Ishikawa (cell line): ENCODE results near the gene ZDHHC11.

ENCODE experiments used
- CEBPB ChIP-seq: IDR thresholded peaks from 2 replicates; pipeline ENCODE4 v1.6.1; 2012
- CREB1 ChIP-seq: IDR thresholded peaks from 2 replicates; pipeline ENCODE4 v1.6.1; 2012; ENCODE audit warnings: low read depth
- EP300 ChIP-seq: IDR thresholded peaks from 2 replicates; pipeline ENCODE4 v1.6.1; 2012; ENCODE audit warnings: borderline replicate concordance
- FOXM1 ChIP-seq: IDR thresholded peaks from 2 replicates; pipeline ENCODE4 v1.6.1; 2012; ENCODE audit warnings: low read depth, borderline replicate concordance
- RAD21 ChIP-seq: IDR thresholded peaks from 2 replicates; pipeline ENCODE4 v1.6.1; 2012; ENCODE audit warnings: low read depth
- REST ChIP-seq: IDR thresholded peaks from 2 replicates; pipeline ENCODE4 v1.6.1; 2012; ENCODE audit warnings: low read depth, mild to moderate bottlenecking
- TAF1 ChIP-seq: IDR thresholded peaks from 2 replicates; pipeline ENCODE4 v1.6.1; 2012; ENCODE audit warnings: low read depth, mild to moderate bottlenecking
- TEAD4 ChIP-seq: IDR thresholded peaks from 2 replicates; pipeline ENCODE4 v1.6.1; 2012
- YY1 ChIP-seq: IDR thresholded peaks from 2 replicates; pipeline ENCODE4 v1.6.1; 2012; ENCODE audit warnings: low read depth
- ZBTB7A ChIP-seq: IDR thresholded peaks from 2 replicates; pipeline ENCODE4 v1.6.1; 2012; ENCODE audit warnings: low read depth

- TF ChIP-seq TAF1 (no peak), RAD21 (no peak), TEAD4 (no peak), EP300 (no peak), ZBTB7A (no peak), CEBPB (no peak), CREB1 (no peak), REST (no peak), FOXM1 (no peak), YY1 (no peak)
These were observed 73.7 kb downstream of the ZDHHC11 start for GRCh38 chr5:776862-777711.
